MM.1S (cell line): ENCODE measurements around the gene TMEM154.

Experiments
- DNase-seq: peaks from one replicate; pipeline ENCODE4 v3.0.0-alpha.2; 2015
- H2AFZ ChIP-seq: fragments of 300-600 bp; sonication (generic); 2 replicates; pipeline ENCODE4 v1.6.0; 2016; ENCODE audit warnings: antibody characterized with exemption, low read length
- H3F3A ChIP-seq: fragments of 300-600 bp; sonication (generic); 2 replicates; pipeline ENCODE4 v1.6.1; 2016; ENCODE audit warnings: mild to moderate bottlenecking, antibody characterized with exemption, low read length, moderate library complexity, mixed read lengths; ENCODE audit not compliant: insufficient read depth
- H3K27ac ChIP-seq: fragments of 300-600 bp; sonication (generic); 2 replicates; pipeline ENCODE4 v1.5.1; 2016; ENCODE audit warnings: mild to moderate bottlenecking, low read length
- H3K27me3 ChIP-seq: fragments of 300-600 bp; sonication (generic); replicated peaks from 2 replicates; pipeline ENCODE4 v1.6.0; 2016; ENCODE audit warnings: low read length; ENCODE audit not compliant: insufficient read depth
- H3K36me3 ChIP-seq: fragments of 300-600 bp; sonication (generic); replicated peaks from 2 replicates; pipeline ENCODE4 v1.6.1; 2016; ENCODE audit warnings: mild to moderate bottlenecking, low read length, mixed read lengths; ENCODE audit not compliant: insufficient read depth
- H3K4me1 ChIP-seq: fragments of 300-600 bp; sonication (generic); 2 replicates; pipeline ENCODE4 v1.6.1; 2016; ENCODE audit warnings: low read length, mixed read lengths
- H3K4me2 ChIP-seq: fragments of 300-600 bp; sonication (generic); 2 replicates; pipeline ENCODE4 v1.6.0; 2016; ENCODE audit warnings: low read depth, low read length
- H3K4me3 ChIP-seq: fragments of 300-600 bp; sonication (generic); 2 replicates; pipeline ENCODE4 v1.5.1; 2016; ENCODE audit warnings: low read length, mixed read lengths
- H3K79me2 ChIP-seq: fragments of 300-600 bp; sonication (generic); 2 replicates; pipeline ENCODE4 v1.6.1; 2016; ENCODE audit warnings: mixed run types, low read length, mixed read lengths
- H3K9ac ChIP-seq: fragments of 300-600 bp; sonication (generic); 2 replicates; pipeline ENCODE4 v1.6.1; 2016; ENCODE audit warnings: low read length, mixed read lengths
- H3K9me2 ChIP-seq: fragments of 300-600 bp; sonication (generic); replicated peaks from 2 replicates; pipeline ENCODE4 v1.6.1; 2016; ENCODE audit warnings: mild to moderate bottlenecking, low read length, mixed read lengths; ENCODE audit not compliant: insufficient read depth
- H3K9me3 ChIP-seq: fragments of 300-600 bp; sonication (generic); replicated peaks from 2 replicates; pipeline ENCODE4 v1.6.1; 2016; ENCODE audit warnings: mild to moderate bottlenecking, low read length, mixed read lengths; ENCODE audit not compliant: insufficient read depth
- H4K20me1 ChIP-seq: fragments of 300-600 bp; sonication (generic); 2 replicates; pipeline ENCODE4 v1.6.1; 2016; ENCODE audit warnings: mild to moderate bottlenecking, low read length, moderate library complexity, mixed read lengths; ENCODE audit not compliant: insufficient read depth
- EZH2 ChIP-seq: fragments of 300-600 bp; sonication (generic); optimal IDR thresholded peaks from 2 replicates; pipeline ENCODE3; 2017; ENCODE audit warnings: low read depth, mild to moderate bottlenecking, antibody characterized with exemption, low read length, mixed read lengths
- EZH2phosphoT487 ChIP-seq: fragments of 300-600 bp; sonication (generic); IDR thresholded peaks from 2 replicates; pipeline ENCODE4 v1.6.1; 2018; ENCODE audit warnings: antibody characterized with exemption, low read length
- TF ChIP-seq, protein P1 (sequence below): fragments of 300-600 bp; sonication (generic); IDR thresholded peaks from 2 replicates; pipeline ENCODE4 v1.5.1; 2016; ENCODE audit warnings: antibody characterized with exemption, low read length, mixed read lengths

The TMEM154 gene

GRCh38 chr4:152719801-152720556 is 40.2 kb upstream of the TMEM154 start:
- no peak overlapping the region for H3K9ac ChIP-seq
- H3K36me3 ChIP-seq, result no peaks in the 10 kb centered on the region
- no peaks in the 10 kb centered on the region for H4K20me1 ChIP-seq
- no peaks in the 10 kb centered on the region for H3K27me3 ChIP-seq
- no peak overlapping the region for H3K4me2 ChIP-seq
- no peaks in the 10 kb centered on the region for H3K9me3 ChIP-seq
- no peaks in the 10 kb centered on the region for H3K4me1 ChIP-seq
- no peak for DNase-seq
- TF ChIP-seq EZH2phosphoT487, result no peak
- H3F3A ChIP-seq, result no peaks in the 10 kb centered on the region
- H3K4me3 ChIP-seq, result no peak overlapping the region
- H3K27ac ChIP-seq, result no peak overlapping the region
- no peak overlapping the region for H2AFZ ChIP-seq
- H3K9me2 ChIP-seq, result no peaks in the 10 kb centered on the region
- H3K79me2 ChIP-seq, result no peaks in the 10 kb centered on the region

DNA sequence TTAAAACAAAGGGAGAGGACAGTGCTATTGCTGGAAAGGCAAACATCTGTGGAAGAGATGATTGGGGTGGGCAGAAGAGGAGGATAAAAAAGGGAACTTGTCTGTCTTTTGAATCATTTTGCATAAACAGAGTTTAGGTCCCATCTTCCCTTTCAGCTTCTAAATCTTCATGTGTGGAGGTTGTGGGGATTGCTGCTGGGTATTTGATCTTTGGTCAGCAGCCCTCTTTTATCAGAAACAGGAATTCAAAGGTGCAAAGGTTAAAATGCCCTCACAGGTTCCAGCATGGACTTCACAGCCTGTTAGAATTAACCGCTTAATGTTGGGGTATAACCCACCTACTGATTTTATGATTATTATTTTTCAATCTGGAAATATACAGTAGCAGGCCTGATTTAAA is 39.5 kb upstream of the TMEM154 start:
- Histone ChIP-seq H2AFZ (no peak overlapping the region), H3K4me2 (no peak overlapping the region), H3K4me3 (no peak overlapping the region), H3K9me2 (no peaks in the 10 kb centered on the region), H3K27ac (no peak overlapping the region), H3K27me3 (no peaks in the 10 kb centered on the region), H3K4me1 (no peaks in the 10 kb centered on the region), H3F3A (no peaks in the 10 kb centered on the region), H3K79me2 (no peaks in the 10 kb centered on the region), H3K9ac (no peak overlapping the region), H3K36me3 (no peaks in the 10 kb centered on the region), H3K9me3 (no peaks in the 10 kb centered on the region), H4K20me1 (no peaks in the 10 kb centered on the region)
- TF ChIP-seq EZH2, result no peak
- TF ChIP-seq EZH2phosphoT487, result no peak
- TF ChIP-seq, protein P1, sequence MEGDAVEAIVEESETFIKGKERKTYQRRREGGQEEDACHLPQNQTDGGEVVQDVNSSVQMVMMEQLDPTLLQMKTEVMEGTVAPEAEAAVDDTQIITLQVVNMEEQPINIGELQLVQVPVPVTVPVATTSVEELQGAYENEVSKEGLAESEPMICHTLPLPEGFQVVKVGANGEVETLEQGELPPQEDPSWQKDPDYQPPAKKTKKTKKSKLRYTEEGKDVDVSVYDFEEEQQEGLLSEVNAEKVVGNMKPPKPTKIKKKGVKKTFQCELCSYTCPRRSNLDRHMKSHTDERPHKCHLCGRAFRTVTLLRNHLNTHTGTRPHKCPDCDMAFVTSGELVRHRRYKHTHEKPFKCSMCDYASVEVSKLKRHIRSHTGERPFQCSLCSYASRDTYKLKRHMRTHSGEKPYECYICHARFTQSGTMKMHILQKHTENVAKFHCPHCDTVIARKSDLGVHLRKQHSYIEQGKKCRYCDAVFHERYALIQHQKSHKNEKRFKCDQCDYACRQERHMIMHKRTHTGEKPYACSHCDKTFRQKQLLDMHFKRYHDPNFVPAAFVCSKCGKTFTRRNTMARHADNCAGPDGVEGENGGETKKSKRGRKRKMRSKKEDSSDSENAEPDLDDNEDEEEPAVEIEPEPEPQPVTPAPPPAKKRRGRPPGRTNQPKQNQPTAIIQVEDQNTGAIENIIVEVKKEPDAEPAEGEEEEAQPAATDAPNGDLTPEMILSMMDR, result no peak
- DNase-seq, result no peak

- Histone ChIP-seq H3K27ac (no peak overlapping the region), H3K36me3 (no peaks in the 10 kb centered on the region), H3K9me3 (no peaks in the 10 kb centered on the region), H3K4me2 (no peak overlapping the region), H2AFZ (no peak overlapping the region), H3K9me2 (no peaks in the 10 kb centered on the region), H3K79me2 (no peaks in the 10 kb centered on the region), H4K20me1 (no peaks in the 10 kb centered on the region), H3F3A (no peaks in the 10 kb centered on the region), H3K4me1 (peaks cover 3% of the 10 kb centered on the region), H3K9ac (no peak overlapping the region), H3K27me3 (no peaks in the 10 kb centered on the region), H3K4me3 (no peak overlapping the region)
- TF ChIP-seq, protein P1, result no peak
- DNase-seq, result no peak
Observed at GRCh38 chr4:152715076-152715475, 35.3 kb upstream of the TMEM154 start.

- no peak overlapping the region for H3K4me2 ChIP-seq
- H3K36me3 ChIP-seq, result no peaks in the 10 kb centered on the region
- no peaks in the 10 kb centered on the region for H3F3A ChIP-seq
Observed at GRCh38 chr4:152713951-152714705, 34.3 kb upstream of the TMEM154 start.

More at GRCh38 chr4:152713951-152714705, 34.3 kb upstream of the TMEM154 start:
- Histone ChIP-seq H3K9me2 (no peaks in the 10 kb centered on the region), H4K20me1 (no peaks in the 10 kb centered on the region), H3K9me3 (no peaks in the 10 kb centered on the region), H3K79me2 (no peaks in the 10 kb centered on the region), H3K4me3 (no peak overlapping the region), H3K27ac (no peak overlapping the region), H3K4me1 (peaks cover 10% of the 10 kb centered on the region), H3K9ac (no peak overlapping the region), H3K27me3 (no peaks in the 10 kb centered on the region), H2AFZ (no peak overlapping the region)
- TF ChIP-seq EZH2phosphoT487 (no peak), EZH2 (no peak)
- TF ChIP-seq, protein P1, result no peak
- DNase-seq, result no peak
